ENCODE data around the gene LAMA5. TPM values are rescaled to one million over a fixed set of nuclear protein-coding genes. Genes with fewer than 3 reads are reported as not detected.

Gene LAMA5
- total RNA-seq, 1 experiment from 2014 or later: 321 TPM

GRCh38 chr20:62342910-62343309 is 24.2 kb downstream of the LAMA5 start:
- peaks cover 27 to 48% of the 10 kb centered on the region in 2 experiments; a peak in 3 of 4 replicates for H3K36me3 ChIP-seq (ENCODE audit: control insufficient read depth in 1 of 2, insufficient read depth in 2 of 2, low read length in 2 of 2)
- H3K9me2 ChIP-seq (ENCODE audit: insufficient read depth): no peaks in the 10 kb centered on the region
- no peaks in the 10 kb centered on the region; the same call in 1 of the 2 replicates for H4K20me1 ChIP-seq (ENCODE audit: insufficient read depth)
- no peak overlapping the region for H3K27ac ChIP-seq (ENCODE audit: low read depth, low read length)
- ChIA-PET POLR2A (no interaction called here), CTCF (no interaction called here), RAD21 (ENCODE audit: low non-redundant PET in 1 of 2, low total read pairs in 2 of 2, uncharacterized antibody in 2 of 2, unreplicated experiment in 2 of 2) (no interaction called here)
- BruUV-seq (replicated peaks): no TSS peak
- ATAC-seq: no peak
- no peaks in the 10 kb centered on the region for H3K27me3 ChIP-seq (ENCODE audit: insufficient read depth, low read length)
- no peak for TF ChIP-seq MAX (IDR thresholded peaks at IDR 0.05)
- TF ChIP-seq CEBPB (IDR thresholded peaks at IDR 0.05; ENCODE audit: low read depth): no peak
- no peak for TF ChIP-seq JUND (IDR thresholded peaks at IDR 0.05)
- TF ChIP-seq EZH2 (IDR thresholded peaks at IDR 0.05): no peak
- no peak for TF ChIP-seq POLR2A (IDR thresholded peaks at IDR 0.05; ENCODE audit: borderline replicate concordance, extremely low read depth, insufficient read depth, insufficient read length)
- TF ChIP-seq TCF7L2 (IDR thresholded peaks at IDR 0.05; ENCODE audit: borderline replicate concordance, extremely low read depth, insufficient read depth, insufficient read length): no peak
- no peak for TF ChIP-seq RAD21 (IDR thresholded peaks at IDR 0.05; ENCODE audit: low read depth)
- TF ChIP-seq ATF3 (IDR thresholded peaks at IDR 0.05): no peak
- TF ChIP-seq EZH2phosphoT487 (IDR thresholded peaks at IDR 0.05; ENCODE audit: borderline replicate concordance): no peak
- no peak for TF ChIP-seq EGR1 (IDR thresholded peaks at IDR 0.05; ENCODE audit: low read depth)
- TF ChIP-seq ZBTB33 (IDR thresholded peaks at IDR 0.05; ENCODE audit: extremely low read depth, insufficient replicate concordance, low read length): no peak
- TF ChIP-seq ZFX (IDR thresholded peaks at IDR 0.05): no peak
- TF ChIP-seq CTCF (IDR thresholded peaks at IDR 0.05 in 2 of 3, conservative IDR thresholded peaks at IDR 0.05 in 1 of 3; ENCODE audit: borderline replicate concordance in 1 of 3, insufficient read depth in 1 of 3, low read depth in 2 of 3, low read length in 2 of 3): no peak
- TF ChIP-seq SIN3A (IDR thresholded peaks at IDR 0.05; ENCODE audit: low read depth): no peak
- no peak for TF ChIP-seq ZNF274 (IDR thresholded peaks at IDR 0.05; ENCODE audit: low read depth, low read length)
- TF ChIP-seq POLR2AphosphoS5 (IDR thresholded peaks at IDR 0.05; ENCODE audit: low read depth, low read length): no peak
- no peak for TF ChIP-seq REST (IDR thresholded peaks at IDR 0.05; ENCODE audit: low read depth)
- no peak for TF ChIP-seq SRF (IDR thresholded peaks at IDR 0.05; ENCODE audit: low read depth)
- no peak for TF ChIP-seq FOSL1 (IDR thresholded peaks at IDR 0.05; ENCODE audit: low read depth)
- no peaks in the 10 kb centered on the region for H3K4me1 ChIP-seq (ENCODE audit: control insufficient read depth in 1 of 2, insufficient read depth in 2 of 2, low read length in 2 of 2)
- intact Hi-C loops (cut with micrococcal nuclease): no loop called here
- H3K4me3 ChIP-seq (replicated peaks in 1 of 2; ENCODE audit: low read depth in 1 of 2, low read length in 2 of 2): no peak overlapping the region
- no peak overlapping the region for H3K4me2 ChIP-seq (ENCODE audit: low read length)
- no peak overlapping the region for H2AFZ ChIP-seq (ENCODE audit: low read depth, low read length, poor library complexity, severe bottlenecking)
- no peak for DNase-seq (ENCODE audit: low read depth, low spot score)
- no peak overlapping the region for H3K9ac ChIP-seq (ENCODE audit: low read length)
- H3K9me3 ChIP-seq (ENCODE audit: control insufficient read depth in 1 of 2, insufficient read depth in 1 of 2, low read depth in 1 of 2, low read length in 2 of 2): no peaks in the 10 kb centered on the region
- H3K79me2 ChIP-seq (ENCODE audit: insufficient read depth, low read length): peaks cover 5% of the 10 kb centered on the region; the same call in 1 of the 2 replicates
